Measurements from ENCODE around the gene SUV39H2.

DNA sequence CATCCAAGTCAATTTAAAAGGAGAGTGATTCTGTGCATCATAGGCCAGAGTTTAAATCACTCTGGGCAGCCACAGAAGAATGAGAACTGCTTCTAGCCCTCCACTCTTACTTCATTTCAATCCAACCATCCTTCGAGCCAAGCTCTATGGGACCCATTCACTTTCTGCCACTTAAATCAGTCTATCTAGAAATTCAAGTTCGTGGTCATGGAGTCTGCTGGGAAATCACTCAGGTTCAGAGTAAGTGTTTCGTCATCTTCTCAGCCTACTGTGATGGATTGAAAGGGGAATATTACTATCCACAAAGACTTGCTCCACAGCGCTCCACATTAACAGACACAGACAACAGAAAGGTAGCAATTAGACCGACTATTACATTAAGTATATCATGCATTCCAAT is 70.6 kb downstream of the SUV39H2 start:
- TF ChIP-seq, protein P1, sequence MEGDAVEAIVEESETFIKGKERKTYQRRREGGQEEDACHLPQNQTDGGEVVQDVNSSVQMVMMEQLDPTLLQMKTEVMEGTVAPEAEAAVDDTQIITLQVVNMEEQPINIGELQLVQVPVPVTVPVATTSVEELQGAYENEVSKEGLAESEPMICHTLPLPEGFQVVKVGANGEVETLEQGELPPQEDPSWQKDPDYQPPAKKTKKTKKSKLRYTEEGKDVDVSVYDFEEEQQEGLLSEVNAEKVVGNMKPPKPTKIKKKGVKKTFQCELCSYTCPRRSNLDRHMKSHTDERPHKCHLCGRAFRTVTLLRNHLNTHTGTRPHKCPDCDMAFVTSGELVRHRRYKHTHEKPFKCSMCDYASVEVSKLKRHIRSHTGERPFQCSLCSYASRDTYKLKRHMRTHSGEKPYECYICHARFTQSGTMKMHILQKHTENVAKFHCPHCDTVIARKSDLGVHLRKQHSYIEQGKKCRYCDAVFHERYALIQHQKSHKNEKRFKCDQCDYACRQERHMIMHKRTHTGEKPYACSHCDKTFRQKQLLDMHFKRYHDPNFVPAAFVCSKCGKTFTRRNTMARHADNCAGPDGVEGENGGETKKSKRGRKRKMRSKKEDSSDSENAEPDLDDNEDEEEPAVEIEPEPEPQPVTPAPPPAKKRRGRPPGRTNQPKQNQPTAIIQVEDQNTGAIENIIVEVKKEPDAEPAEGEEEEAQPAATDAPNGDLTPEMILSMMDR (IDR thresholded peaks at IDR 0.05), result no peak
- no peak for TF ChIP-seq EZH2phosphoT487 (IDR thresholded peaks at IDR 0.05)
